Endothelial cell of umbilical vein (primary cell): ENCODE measurements around the gene COPS3. TPM values are rescaled to one million over a fixed set of nuclear protein-coding genes. Genes with fewer than 3 reads are reported as not detected.

Experiments
- BruUV-seq: library from RNA; stranded (reverse); fragments of 400-500 nt; replicated peaks from 2 replicates; lab custom pipeline; 2021; lab: Mats Ljungman, UMichigan
- CTCF ChIA-PET: fragments of 300-600, 350-600 bp; sonication (Branson Sonifier 250); formaldehyde crosslinking; loops from one replicate; lab custom pipeline; 2021; ENCODE audit warnings: antibody characterized with exemption, inconsistent platforms; lab: Charles Lee
- POLR2A ChIA-PET: fragments of 300-600, 350-600 bp; sonication (Branson Sonifier 250); formaldehyde crosslinking; loops from one replicate; lab custom pipeline; 2021; ENCODE audit warnings: antibody characterized with exemption, inconsistent platforms; lab: Charles Lee
- DNase-seq: peaks from one replicate; pipeline ENCODE4 v3.0.0-alpha.2; 2011; ENCODE audit warnings: low read depth, low spot score
- FAIRE-seq: peaks from 2 replicates; lab custom pipeline; 2011; peaks lifted over from hg19 to GRCh38; lab: Jason Lieb, UNC
- H2AFZ ChIP-seq: 2 replicates; pipeline ENCODE4 v1.6.0; 2012; ENCODE audit warnings: low read depth, low read length, control low read depth, inconsistent platforms
- H3K27ac ChIP-seq: 2 replicates; pipeline ENCODE4 v1.5.1; 2011; ENCODE audit warnings: low read depth, mild to moderate bottlenecking, control low read depth, low read length, moderate library complexity; ENCODE audit not compliant: insufficient read depth
- H3K27me3 ChIP-seq, 2 experiments: 2 replicates each; pipeline versions ENCODE4 v1.6.0 to v1.6.1; 2011; ENCODE audit warnings: low read length in 2 of 2, mixed read lengths in 1 of 2; ENCODE audit not compliant: control insufficient read depth in 2 of 2, insufficient read depth in 2 of 2
- H3K36me3 ChIP-seq, 2 experiments: 2 replicates in 1 of 2; 3 replicates in 1 of 2; pipeline ENCODE4 v1.5.1; 2011; ENCODE audit warnings: low read length in 2 of 2, mild to moderate bottlenecking in 1 of 2, moderate library complexity in 1 of 2; ENCODE audit not compliant: control insufficient read depth in 2 of 2, insufficient read depth in 2 of 2; ENCODE audit errors: extremely low read depth in 1 of 2
- H3K4me1 ChIP-seq: 3 replicates; pipeline ENCODE4 v1.5.1; 2011; ENCODE audit warnings: mild to moderate bottlenecking, low read length; ENCODE audit not compliant: control insufficient read depth, insufficient read depth; ENCODE audit errors: extremely low read depth
- H3K4me2 ChIP-seq: 2 replicates; pipeline ENCODE4 v1.6.1; 2011; ENCODE audit warnings: low read length, control low read depth, mixed read lengths; ENCODE audit not compliant: insufficient read depth
- H3K4me3 ChIP-seq, 3 experiments: fragments of 200-600 bp in 1 of 3; sonication (generic), shearing (Covaris generic) in 1 of 3; replicated peaks in 1 of 3; 2 replicates each; pipeline ENCODE4 v1.5.1; 2011 to 2016; ENCODE audit warnings: control low read depth in 3 of 3, low read length in 3 of 3, mild to moderate bottlenecking in 2 of 3, inconsistent platforms in 1 of 3, low read depth in 1 of 3, moderate library complexity in 1 of 3; ENCODE audit not compliant: insufficient read depth in 1 of 3
- H3K79me2 ChIP-seq: 2 replicates; pipeline ENCODE4 v1.6.0; 2012; ENCODE audit warnings: low read length, inconsistent platforms; ENCODE audit not compliant: control insufficient read depth, insufficient read depth
- H3K9ac ChIP-seq: replicated peaks from 2 replicates; pipeline ENCODE3; 2011; ENCODE audit warnings: low read length, control low read depth; ENCODE audit not compliant: insufficient read depth; ENCODE audit errors: extremely low read depth
- H3K9me1 ChIP-seq: replicated peaks from 3 replicates; pipeline ENCODE4 v1.6.0; 2011; ENCODE audit warnings: mild to moderate bottlenecking, low read length; ENCODE audit not compliant: control insufficient read depth, insufficient read depth; ENCODE audit errors: extremely low read depth
- H3K9me3 ChIP-seq: replicated peaks from 2 replicates; pipeline ENCODE4 v1.5.1; 2012; ENCODE audit warnings: low read length, inconsistent platforms; ENCODE audit not compliant: control insufficient read depth, insufficient read depth
- H4K20me1 ChIP-seq: replicated peaks from 2 replicates; pipeline ENCODE3; 2011; ENCODE audit warnings: mild to moderate bottlenecking, low read length; ENCODE audit not compliant: control insufficient read depth, insufficient read depth; ENCODE audit errors: extremely low read depth
- CTCF ChIP-seq, 2 donors: IDR thresholded peaks; 1 replicate in 1 of 2; 2 replicates in 1 of 2; pipeline ENCODE4 v1.5.1; 2011; ENCODE audit warnings: low read length in 2 of 2, mild to moderate bottlenecking in 2 of 2, moderate library complexity in 2 of 2, control low read depth in 1 of 2, inconsistent platforms in 1 of 2, low read depth in 1 of 2; ENCODE audit not compliant: insufficient read depth in 1 of 2; ENCODE audit errors: extremely low read depth in 1 of 2
- EZH2 ChIP-seq: IDR thresholded peaks from 2 replicates; pipeline ENCODE4 v1.6.1; 2012; ENCODE audit warnings: borderline replicate concordance, low read depth, mild to moderate bottlenecking, moderate library complexity, low read length, inconsistent platforms; ENCODE audit not compliant: severe bottlenecking
- FOS ChIP-seq: IDR thresholded peaks from 2 replicates; pipeline ENCODE4 v1.6.1; 2011; ENCODE audit warnings: mild to moderate bottlenecking, low read length, moderate library complexity, borderline replicate concordance; ENCODE audit not compliant: insufficient read depth
- GATA2 ChIP-seq: IDR thresholded peaks from 2 replicates; pipeline ENCODE4 v1.7.0; 2011; ENCODE audit warnings: low read depth, mild to moderate bottlenecking, moderate library complexity, mixed read lengths, low read length; ENCODE audit not compliant: insufficient read length, insufficient read depth
- JUN ChIP-seq: IDR thresholded peaks from 2 replicates; pipeline ENCODE4 v1.6.1; 2011; ENCODE audit warnings: borderline replicate concordance, low read depth; ENCODE audit not compliant: insufficient read length, insufficient read depth
- MAX ChIP-seq: IDR thresholded peaks from 2 replicates; pipeline ENCODE4 v1.6.1; 2011; ENCODE audit not compliant: insufficient read depth, insufficient read length
- MYC ChIP-seq: IDR thresholded peaks from one replicate; pipeline ENCODE4 v1.6.1; 2011; ENCODE audit warnings: mild to moderate bottlenecking, low read depth, low read length
- POLR2A ChIP-seq: IDR thresholded peaks from 2 replicates; pipeline ENCODE4 v1.6.1; 2012; ENCODE audit warnings: low read depth, mild to moderate bottlenecking, control low read depth, low read length
- POLR2AphosphoS5 ChIP-seq: IDR thresholded peaks from 2 replicates; pipeline ENCODE4 v1.6.1; 2012; ENCODE audit warnings: low read depth, mild to moderate bottlenecking, control low read depth, low read length, moderate library complexity; ENCODE audit not compliant: insufficient read depth
- dilution Hi-C: fragments of 300-500 bp; cut with MboI; formaldehyde crosslinking; loops from one replicate; pipeline ENCODE4 v1.15.0; 2019; ENCODE audit warnings: low sequenced_read_pairs; ENCODE audit not compliant: extremely low pct_ligation_motif_present
- intact Hi-C: fragments of 100-400 bp; cut with micrococcal nuclease; formaldehyde crosslinking; loops from one replicate; pipeline ENCODE4 v1.10.0; 2022
- polyA plus RNA-seq, 4 experiments: library from polyadenylated mRNA; depleted of rRNA in 3 of 4; stranded (reverse) in 3 of 4; unstranded in 1 of 4; fragments of >200 nt; gene quantifications; 2 replicates each; pipeline versions ENCODE4 v1.2.1 to v1.2.3, GENCODE V29; 2011 to 2012; ENCODE audit warnings: missing spikeins in 1 of 4
- total RNA-seq: library from RNA; stranded (reverse); gene quantifications from 2 replicates; pipeline ENCODE4 v1.2.3, GENCODE V29; 2021

The COPS3 gene
- total and polyA plus RNA-seq, 2 donors (not counting 3 experiments of a cell fraction or from before 2014, with no cell fraction given): 54.8 to 80.9 TPM

GRCh38 chr17:17201271-17201670 is 79.8 kb downstream of the COPS3 start:
- no peak for FAIRE-seq
- POLR2A ChIA-PET: no interaction called here
- H3K36me3 ChIP-seq: no peaks in the 10 kb centered on the region
- no peaks in the 10 kb centered on the region for H3K79me2 ChIP-seq
- H3K9me1 ChIP-seq: no peaks in the 10 kb centered on the region
- BruUV-seq: no TSS peak
- peaks cover 13% of the 10 kb centered on the region for H3K4me1 ChIP-seq
- no peak overlapping the region for H2AFZ ChIP-seq
- intact Hi-C loops: no loop called here
- no peak overlapping the region for H3K4me3 ChIP-seq
- H4K20me1 ChIP-seq: no peaks in the 10 kb centered on the region
- no peak for DNase-seq
- H3K9me3 ChIP-seq: no peaks in the 10 kb centered on the region
- CTCF ChIA-PET: interaction anchor here (1.5 kb wide), 1 partner anchor 10 kb away, joined by 7 read pairs; no protein-coding TSS in a partner anchor
- H3K9ac ChIP-seq: no peak overlapping the region
- TF ChIP-seq MAX (no peak), EZH2 (no peak), POLR2AphosphoS5 (no peak), CTCF (IDR thresholded peaks at IDR 0.05; ENCODE audit: extremely low read depth in 1 of 2, insufficient read depth in 1 of 2, low read depth in 1 of 2, low read length in 2 of 2) (no peak)
- dilution Hi-C loops: no loop called here
- H3K27me3 ChIP-seq: no peaks in the 10 kb centered on the region
- H3K27ac ChIP-seq: no peak overlapping the region
- H3K4me2 ChIP-seq: no peak overlapping the region

- no peak overlapping the region for H3K4me3 ChIP-seq
- H4K20me1 ChIP-seq: no peaks in the 10 kb centered on the region
- TF ChIP-seq CTCF (IDR thresholded peaks at IDR 0.05; ENCODE audit: extremely low read depth in 1 of 2, insufficient read depth in 1 of 2, low read depth in 1 of 2, low read length in 2 of 2) (no peak), FOS (no peak), POLR2AphosphoS5 (no peak), MAX (no peak), GATA2 (no peak), POLR2A (no peak), MYC (no peak), JUN (no peak), EZH2 (no peak)
- BruUV-seq: no TSS peak
- peaks cover 13% of the 10 kb centered on the region for H3K4me1 ChIP-seq
- POLR2A ChIA-PET: no interaction called here
- FAIRE-seq: no peak
- H3K27ac ChIP-seq: no peak overlapping the region
- dilution Hi-C loops (no loop called here), intact Hi-C loops (no loop called here)
- no peak overlapping the region for H3K9ac ChIP-seq
- no peaks in the 10 kb centered on the region for H3K9me3 ChIP-seq
- H3K27me3 ChIP-seq: no peaks in the 10 kb centered on the region
- H3K4me2 ChIP-seq: no peak overlapping the region
- no peaks in the 10 kb centered on the region for H3K79me2 ChIP-seq
- no peaks in the 10 kb centered on the region for H3K36me3 ChIP-seq
- no peak overlapping the region for H2AFZ ChIP-seq
- DNase-seq: no peak
- CTCF ChIA-PET: interaction anchor here (1.5 kb wide), 1 partner anchor 9 kb away, joined by 7 read pairs; no protein-coding TSS in a partner anchor
- H3K9me1 ChIP-seq: no peaks in the 10 kb centered on the region
Observed at GRCh38 chr17:17200831-17201230, 80.2 kb downstream of the COPS3 start.
